ENCODE data around the gene FLNB. TPM values are rescaled to one million over a fixed set of nuclear protein-coding genes. Genes with fewer than 3 reads are reported as not detected.

Gene FLNB
- total RNA-seq, 1 experiment from 2014 or later = 207 TPM

- no peak overlapping the region for H3K27ac ChIP-seq
- no peak overlapping the region for H3K4me3 ChIP-seq
- H3K9me3 ChIP-seq (replicated peaks) = no peaks in the 10 kb centered on the region; the same call in 1 of the 2 replicates
- H3K36me3 ChIP-seq = peaks cover 69% of the 10 kb centered on the region
- no peaks in the 10 kb centered on the region for H3K27me3 ChIP-seq (replicated peaks)
- peaks cover 15% of the 10 kb centered on the region for H3K4me1 ChIP-seq (replicated peaks)
- no peak for DNase-seq (ENCODE audit: low read depth in 1 of 2, low spot score in 2 of 2)
These were observed 71.6 kb downstream of the FLNB start for GRCh38 chr3:58079773-58080172.

DNA sequence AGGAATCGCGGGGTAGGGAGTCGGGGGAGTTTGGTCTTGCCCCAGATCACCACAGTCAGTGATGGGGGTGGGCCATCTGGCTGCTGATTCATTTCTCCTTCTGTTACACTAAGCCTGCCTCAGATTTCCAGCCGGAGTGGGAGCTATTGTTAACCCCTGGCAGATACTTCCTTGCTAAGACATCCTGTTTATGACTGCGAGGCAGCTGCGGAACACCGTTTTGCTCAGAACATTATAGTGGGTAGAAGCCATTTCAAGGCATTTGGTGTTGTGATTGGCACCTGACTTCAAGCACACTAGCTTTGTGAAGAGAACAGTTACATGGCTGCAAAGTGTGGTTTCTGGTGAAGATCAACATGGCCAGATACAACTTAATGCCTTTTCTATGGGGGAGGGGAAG, 73.8 kb downstream of the FLNB start:
- Histone ChIP-seq H3K4me1 (replicated peaks) (peaks cover 15% of the 10 kb centered on the region), H3K36me3 (peaks cover 85% of the 10 kb centered on the region), H3K27me3 (replicated peaks) (no peaks in the 10 kb centered on the region), H3K4me3 (no peak overlapping the region), H3K27ac (peak overlapping the region; percentile 38), H3K9me3 (replicated peaks) (no peaks in the 10 kb centered on the region; the same call in 1 of the 2 replicates)
- DNase-seq (ENCODE audit: low read depth in 1 of 2, low spot score in 2 of 2) = peak; percentile 59 to 78

GRCh38 chr3:58084166-58084565, 75.9 kb downstream of the FLNB start:
- peaks cover 15% of the 10 kb centered on the region for H3K4me1 ChIP-seq (replicated peaks)
- H3K9me3 ChIP-seq (replicated peaks) = no peaks in the 10 kb centered on the region; the same call in 1 of the 2 replicates
- H3K27me3 ChIP-seq (replicated peaks) = no peaks in the 10 kb centered on the region
- DNase-seq (ENCODE audit: low read depth in 1 of 2, low spot score in 2 of 2) = no peak
- no peak overlapping the region for H3K27ac ChIP-seq
- no peak overlapping the region for H3K4me3 ChIP-seq
- peaks cover 76% of the 10 kb centered on the region for H3K36me3 ChIP-seq

DNA sequence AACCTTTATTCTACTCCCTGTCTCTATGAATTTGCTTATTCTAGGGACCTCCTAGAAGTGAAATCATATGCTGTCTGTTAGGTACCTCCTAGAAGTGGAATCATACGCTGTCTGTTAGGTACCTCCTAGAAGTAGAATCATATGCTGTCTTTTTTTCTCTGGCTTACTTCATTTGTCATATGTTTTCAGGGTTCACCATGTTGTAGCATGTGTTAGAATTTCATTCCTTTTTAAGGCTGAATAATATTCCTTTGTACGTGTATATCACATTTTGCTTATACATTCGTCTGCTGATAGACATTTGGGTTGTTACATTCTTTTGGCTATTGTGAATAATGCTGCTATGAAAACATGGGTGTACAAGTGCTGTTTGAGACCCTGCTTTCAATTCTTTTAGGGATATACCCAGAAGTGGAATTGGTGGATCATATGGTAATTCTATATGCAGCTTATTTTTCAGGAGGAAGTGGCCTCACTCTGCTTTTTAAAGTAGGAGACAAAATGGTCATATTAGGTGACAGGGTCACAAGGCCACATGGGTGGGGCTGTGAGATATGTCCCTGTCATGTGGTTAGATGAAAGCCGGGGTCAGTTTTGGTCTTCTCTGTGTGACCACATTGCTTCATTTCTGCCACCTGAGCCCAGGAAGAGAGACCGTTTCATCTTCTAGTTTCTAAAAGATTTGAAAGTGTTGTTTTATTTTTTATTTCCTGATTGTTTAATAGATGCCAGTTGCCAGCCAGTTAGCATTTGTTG, 76.7 kb downstream of the FLNB start:
- Histone ChIP-seq H3K36me3 (peaks cover 73% of the 10 kb centered on the region), H3K9me3 (replicated peaks) (no peaks in the 10 kb centered on the region; the same call in 1 of the 2 replicates), H3K27ac (no peak overlapping the region), H3K4me1 (replicated peaks) (peaks cover 15% of the 10 kb centered on the region), H3K4me3 (no peak overlapping the region), H3K27me3 (replicated peaks) (no peaks in the 10 kb centered on the region)
- no peak for DNase-seq (ENCODE audit: low read depth in 1 of 2, low spot score in 2 of 2)

DNA sequence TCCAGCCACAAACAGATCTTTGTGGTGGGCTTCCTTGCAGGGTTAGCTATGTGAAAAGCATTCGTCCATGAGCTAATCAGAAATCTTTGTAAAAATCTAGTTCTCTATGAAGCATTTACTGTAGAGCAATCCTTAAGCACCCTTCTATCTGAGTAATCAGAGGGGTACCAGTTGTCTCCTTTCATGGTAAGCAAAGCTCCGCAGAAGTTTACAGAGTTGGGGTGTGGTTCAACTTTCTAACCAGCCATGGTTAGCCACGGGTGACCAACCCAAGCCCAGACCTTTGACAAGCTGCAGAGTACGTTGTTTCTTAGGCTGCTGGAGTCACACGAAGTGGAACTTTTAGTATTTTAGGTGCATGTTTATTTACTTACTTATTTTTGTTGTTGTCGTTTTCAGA, 77.4 kb downstream of the FLNB start:
- DNase-seq (ENCODE audit: low read depth in 1 of 2, low spot score in 2 of 2) = no peak
- H3K36me3 ChIP-seq = peaks cover 75% of the 10 kb centered on the region
- H3K4me1 ChIP-seq (replicated peaks) = peaks cover 15% of the 10 kb centered on the region

GRCh38 chr3:58088501-58088900, 80.3 kb downstream of the FLNB start:
- no peak overlapping the region for H3K27ac ChIP-seq
- H3K4me1 ChIP-seq (replicated peaks) = peaks cover 1% of the 10 kb centered on the region
- no peak for DNase-seq (ENCODE audit: low read depth in 1 of 2, low spot score in 2 of 2)
- H3K36me3 ChIP-seq = peaks cover 68% of the 10 kb centered on the region
- no peak overlapping the region for H3K4me3 ChIP-seq
- no peaks in the 10 kb centered on the region for H3K27me3 ChIP-seq (replicated peaks)
- no peaks in the 10 kb centered on the region; the same call in 1 of the 2 replicates for H3K9me3 ChIP-seq (replicated peaks)

More for the DNA sequence above, 77.4 kb downstream of the FLNB start:
- no peaks in the 10 kb centered on the region; the same call in 1 of the 2 replicates for H3K9me3 ChIP-seq (replicated peaks)
- no peak overlapping the region for H3K4me3 ChIP-seq
- no peaks in the 10 kb centered on the region for H3K27me3 ChIP-seq (replicated peaks)
- H3K27ac ChIP-seq = no peak overlapping the region

- DNase-seq (ENCODE audit: low read depth in 1 of 2, low spot score in 2 of 2) = peak in 1 of 2 experiments; percentile 19
- H3K36me3 ChIP-seq = peaks cover 61% of the 10 kb centered on the region
- H3K4me3 ChIP-seq = no peak overlapping the region
- peaks cover 4% of the 10 kb centered on the region for H3K4me1 ChIP-seq (replicated peaks)
- peak overlapping the region; percentile 38; the same call in 1 of the 2 replicates for H3K27ac ChIP-seq
- H3K9me3 ChIP-seq (replicated peaks) = no peaks in the 10 kb centered on the region
- H3K27me3 ChIP-seq (replicated peaks) = no peaks in the 10 kb centered on the region
These were observed 82.1 kb downstream of the FLNB start for GRCh38 chr3:58090351-58090750.

DNA sequence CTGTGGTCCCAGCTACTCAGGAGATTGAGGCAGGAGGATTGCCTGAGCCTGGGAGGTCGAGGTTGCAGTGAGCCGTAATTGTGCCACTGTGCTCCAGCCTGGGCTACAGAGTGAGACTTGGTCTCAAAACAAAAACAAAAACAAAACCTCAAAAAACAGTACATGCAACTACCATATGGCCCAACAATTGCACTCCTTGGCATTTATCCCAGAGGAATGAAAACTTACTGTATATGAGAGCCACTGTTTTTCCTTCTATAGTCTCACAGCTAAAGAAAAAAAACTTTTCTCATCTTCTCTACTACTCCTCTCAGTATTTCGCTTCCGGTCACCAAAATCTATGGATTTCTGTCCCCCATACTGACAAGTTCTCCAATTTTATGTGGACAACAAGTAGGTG, 84.3 kb downstream of the FLNB start:
- no peaks in the 10 kb centered on the region for H3K27me3 ChIP-seq (replicated peaks)
- no peak for DNase-seq (ENCODE audit: low read depth in 1 of 2, low spot score in 2 of 2)
- no peaks in the 10 kb centered on the region for H3K9me3 ChIP-seq (replicated peaks)
- peaks cover 70% of the 10 kb centered on the region for H3K36me3 ChIP-seq
- peaks cover 4% of the 10 kb centered on the region for H3K4me1 ChIP-seq (replicated peaks)
- H3K4me3 ChIP-seq = no peak overlapping the region
- H3K27ac ChIP-seq = no peak overlapping the region

DNA sequence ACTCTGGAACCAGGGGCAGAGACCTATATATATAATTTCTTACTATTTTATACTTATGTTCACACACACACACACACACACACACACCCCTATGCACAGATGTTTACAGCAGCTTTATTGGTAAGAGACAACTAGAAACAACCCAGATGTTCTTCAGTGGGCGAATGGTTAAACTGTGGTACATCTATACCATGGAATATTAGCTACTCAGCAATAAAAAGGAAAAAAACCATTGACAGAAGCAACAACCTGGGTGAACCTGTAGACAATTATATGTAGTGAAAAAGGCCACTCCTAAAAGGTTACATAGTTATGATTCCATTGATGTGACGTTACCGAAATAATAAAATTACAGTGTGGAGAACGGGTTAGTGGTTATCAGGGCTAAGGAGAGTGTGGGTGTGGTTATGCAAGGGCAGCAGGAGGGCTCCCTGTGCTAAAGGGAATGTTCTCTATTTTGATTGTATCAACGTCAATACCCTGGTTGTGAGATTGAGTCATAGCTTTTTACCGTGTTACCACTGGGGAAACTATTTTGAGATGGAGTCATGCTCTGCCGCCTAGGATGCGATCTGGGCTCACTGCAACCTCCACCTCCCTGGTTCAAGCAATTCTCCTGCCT, 85.5 kb downstream of the FLNB start:
- Histone ChIP-seq H3K36me3 (peaks cover 74% of the 10 kb centered on the region), H3K27ac (peak overlapping the region; percentile 52), H3K4me3 (no peak overlapping the region), H3K9me3 (replicated peaks) (no peaks in the 10 kb centered on the region), H3K27me3 (replicated peaks) (no peaks in the 10 kb centered on the region), H3K4me1 (replicated peaks) (peaks cover 4% of the 10 kb centered on the region)
- peak; percentile 47 to 56 for DNase-seq (ENCODE audit: low read depth in 1 of 2, low spot score in 2 of 2)

GRCh38 chr3:58094657-58095056, 86.4 kb downstream of the FLNB start:
- Histone ChIP-seq H3K4me3 (no peak overlapping the region), H3K36me3 (peaks cover 78% of the 10 kb centered on the region)

GRCh38 chr3:58095603-58096138, 87.4 kb downstream of the FLNB start:
- no peak overlapping the region for H3K27ac ChIP-seq
- H3K4me1 ChIP-seq (replicated peaks) = peaks cover 4% of the 10 kb centered on the region
- H3K36me3 ChIP-seq = peaks cover 74% of the 10 kb centered on the region
- H3K27me3 ChIP-seq (replicated peaks) = no peaks in the 10 kb centered on the region
- DNase-seq (ENCODE audit: low read depth in 1 of 2, low spot score in 2 of 2) = no peak
- no peak overlapping the region for H3K4me3 ChIP-seq
- no peaks in the 10 kb centered on the region for H3K9me3 ChIP-seq (replicated peaks)

More at GRCh38 chr3:58094657-58095056, 86.4 kb downstream of the FLNB start:
- Histone ChIP-seq H3K4me1 (replicated peaks) (peaks cover 4% of the 10 kb centered on the region), H3K9me3 (replicated peaks) (no peaks in the 10 kb centered on the region), H3K27ac (no peak overlapping the region), H3K27me3 (replicated peaks) (no peaks in the 10 kb centered on the region)
- DNase-seq (ENCODE audit: low read depth in 1 of 2, low spot score in 2 of 2) = no peak

- H3K9me3 ChIP-seq (replicated peaks) = no peaks in the 10 kb centered on the region
- no peak for DNase-seq (ENCODE audit: low read depth in 1 of 2, low spot score in 2 of 2)
- no peak overlapping the region for H3K4me3 ChIP-seq
- peaks cover 89% of the 10 kb centered on the region for H3K36me3 ChIP-seq
- no peak overlapping the region for H3K27ac ChIP-seq
- H3K4me1 ChIP-seq (replicated peaks) = peaks cover 2% of the 10 kb centered on the region
- no peaks in the 10 kb centered on the region for H3K27me3 ChIP-seq (replicated peaks)
These were observed 90.3 kb downstream of the FLNB start for GRCh38 chr3:58098531-58098930.

- H3K27ac ChIP-seq = no peak overlapping the region
- no peaks in the 10 kb centered on the region for H3K9me3 ChIP-seq (replicated peaks)
- H3K27me3 ChIP-seq (replicated peaks) = no peaks in the 10 kb centered on the region
- H3K4me1 ChIP-seq (replicated peaks) = no peaks in the 10 kb centered on the region
- no peak overlapping the region for H3K4me3 ChIP-seq
- H3K36me3 ChIP-seq = peaks cover 93% of the 10 kb centered on the region
- DNase-seq (ENCODE audit: low read depth in 1 of 2, low spot score in 2 of 2) = no peak
These were observed 91.6 kb downstream of the FLNB start for GRCh38 chr3:58099865-58100264.
